RWPE1 (cell line): ENCODE measurements around the gene HIVEP3.
A peak's percentile ranks its signal among the peaks of the same experiment; 100 is the strongest.

ENCODE experiments used
- CTCF ChIA-PET: fragments of 350-600 bp; sonication (Branson Sonifier 250); formaldehyde crosslinking; extraction: SDS; loops from one replicate; lab custom pipeline; 2021; lab: Yijun Ruan, JAX
- POLR2A ChIA-PET: fragments of 400-600 bp; formaldehyde crosslinking; extraction: SDS; loops from one replicate; lab custom pipeline; 2020; ENCODE audit warnings: antibody characterized with exemption; ENCODE audit not compliant: low non-redundant PET; lab: Yijun Ruan, JAX
- DNase-seq: peaks from one replicate; pipeline ENCODE4 v3.0.0; 2012; ENCODE audit warnings: low spot score
- H3K27ac ChIP-seq: fragments of 450-650 bp; 2 replicates; pipeline ENCODE4 v1.5.1; 2017
- TF ChIP-seq, protein P1 (sequence below): fragments of 450-650 bp; conservative IDR thresholded peaks from 2 replicates; pipeline ENCODE4 v1.5.1; 2017; ENCODE audit warnings: low read depth, mild to moderate bottlenecking

HIVEP3 gene

DNA sequence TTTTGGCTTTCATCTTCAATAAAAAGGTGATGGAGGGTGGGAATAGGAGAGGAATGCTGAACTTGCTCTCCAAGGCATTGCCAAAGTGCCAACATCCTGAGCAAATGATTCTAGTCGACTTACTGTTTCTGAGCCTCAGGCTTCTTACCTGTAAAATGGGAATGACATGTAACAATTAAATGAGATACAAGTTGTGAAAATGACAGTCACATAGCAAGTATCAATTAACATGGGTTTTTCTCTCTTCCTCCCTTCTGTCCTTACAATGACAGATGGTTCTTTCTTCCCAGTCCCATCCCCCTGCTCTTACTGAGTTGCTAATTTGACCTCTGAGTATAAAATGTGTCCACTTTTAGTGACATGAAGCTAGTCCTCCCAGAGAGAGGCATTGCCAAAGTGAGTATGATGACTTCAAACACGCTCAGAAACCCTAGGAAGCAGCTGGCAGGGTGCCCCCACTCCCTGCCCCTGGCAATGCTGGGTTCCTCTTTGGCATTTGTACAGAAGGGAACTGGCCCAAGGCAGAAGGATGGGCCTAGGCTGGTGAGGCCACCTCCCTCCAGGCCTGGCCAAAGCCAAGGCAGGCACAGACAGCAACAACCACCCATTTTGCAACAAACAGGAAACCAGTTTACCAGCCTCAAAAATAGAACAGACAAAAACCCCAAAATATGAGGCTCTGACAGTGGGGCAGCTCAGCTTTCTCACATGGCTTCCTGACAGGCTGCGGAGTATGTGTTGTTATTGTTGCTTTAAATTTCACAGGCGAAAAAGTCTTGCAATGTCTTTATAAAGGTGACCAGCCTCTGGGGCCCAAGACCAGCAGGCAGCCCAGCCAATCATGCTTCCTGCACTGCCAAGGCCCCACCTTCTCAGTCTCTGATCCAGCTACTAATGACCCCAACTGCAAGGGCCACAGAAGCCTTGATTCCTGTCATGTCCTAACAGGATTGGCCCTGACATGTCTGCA is 115.9 kb downstream of the HIVEP3 start:
- peak; percentile 37 for DNase-seq
- CTCF ChIA-PET, result interaction anchor here (0.6 to 1.2 kb wide), 4 partner anchors 53 to 347 kb away, joined by 3 to 5 read pairs (median 3); no protein-coding TSS in a partner anchor
- peak overlapping the region; percentile 95 for H3K27ac ChIP-seq
- TF ChIP-seq, protein P1, sequence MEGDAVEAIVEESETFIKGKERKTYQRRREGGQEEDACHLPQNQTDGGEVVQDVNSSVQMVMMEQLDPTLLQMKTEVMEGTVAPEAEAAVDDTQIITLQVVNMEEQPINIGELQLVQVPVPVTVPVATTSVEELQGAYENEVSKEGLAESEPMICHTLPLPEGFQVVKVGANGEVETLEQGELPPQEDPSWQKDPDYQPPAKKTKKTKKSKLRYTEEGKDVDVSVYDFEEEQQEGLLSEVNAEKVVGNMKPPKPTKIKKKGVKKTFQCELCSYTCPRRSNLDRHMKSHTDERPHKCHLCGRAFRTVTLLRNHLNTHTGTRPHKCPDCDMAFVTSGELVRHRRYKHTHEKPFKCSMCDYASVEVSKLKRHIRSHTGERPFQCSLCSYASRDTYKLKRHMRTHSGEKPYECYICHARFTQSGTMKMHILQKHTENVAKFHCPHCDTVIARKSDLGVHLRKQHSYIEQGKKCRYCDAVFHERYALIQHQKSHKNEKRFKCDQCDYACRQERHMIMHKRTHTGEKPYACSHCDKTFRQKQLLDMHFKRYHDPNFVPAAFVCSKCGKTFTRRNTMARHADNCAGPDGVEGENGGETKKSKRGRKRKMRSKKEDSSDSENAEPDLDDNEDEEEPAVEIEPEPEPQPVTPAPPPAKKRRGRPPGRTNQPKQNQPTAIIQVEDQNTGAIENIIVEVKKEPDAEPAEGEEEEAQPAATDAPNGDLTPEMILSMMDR, result no peak
- POLR2A ChIA-PET, result no interaction called here

DNA sequence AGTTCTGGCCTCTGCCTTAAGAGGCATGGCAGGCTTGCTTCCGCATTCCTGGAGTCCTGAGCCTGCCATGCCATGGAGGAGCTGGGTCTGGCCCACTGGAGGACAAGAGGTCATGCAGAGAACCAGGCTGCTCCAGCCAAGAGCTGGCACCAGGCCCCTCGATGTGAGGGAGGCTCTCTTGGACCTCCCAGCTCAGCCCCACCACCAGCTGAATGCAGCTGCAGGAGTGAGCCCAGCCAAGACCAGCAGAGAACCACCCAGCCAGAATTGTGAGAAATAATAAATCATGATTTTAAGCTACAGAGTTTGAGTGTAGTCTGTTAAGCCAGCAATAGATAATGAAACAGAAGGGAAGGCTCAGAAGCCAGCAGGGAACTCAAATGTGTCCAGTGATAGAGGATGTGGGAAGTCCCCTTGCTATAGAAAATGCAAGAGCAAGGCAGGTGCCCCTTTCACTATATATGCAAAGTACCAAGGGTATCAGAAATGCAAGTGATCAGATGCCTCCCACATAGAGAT is 118.4 kb downstream of the HIVEP3 start:
- TF ChIP-seq, protein P1, result no peak
- DNase-seq, result no peak
- peak overlapping the region; percentile 63 for H3K27ac ChIP-seq
- ChIA-PET POLR2A (no interaction called here), CTCF (interaction anchor here (0.7 to 1.0 kb wide), 2 partner anchors 12 to 14 kb away, joined by 3 to 6 read pairs; no protein-coding TSS in a partner anchor)

DNA sequence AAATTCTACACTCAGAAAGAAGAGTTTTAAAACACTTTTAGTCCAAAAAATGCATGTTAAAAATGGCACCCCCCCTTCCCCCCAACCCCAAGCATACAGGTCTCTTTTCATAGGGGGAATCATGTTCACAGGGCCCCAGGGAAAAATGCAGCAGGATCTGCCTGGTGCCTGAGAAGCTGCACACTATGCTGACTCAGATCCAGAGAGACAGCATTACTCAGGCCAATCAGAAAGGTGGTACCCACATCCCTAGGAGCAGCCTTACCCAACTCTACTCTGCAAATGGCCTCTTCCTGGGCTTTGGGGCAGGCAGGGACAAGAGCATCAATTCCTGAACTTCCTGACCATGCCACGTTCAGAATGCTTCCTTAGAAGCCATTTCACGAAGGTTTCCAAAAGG is 119.0 kb downstream of the HIVEP3 start:
- ChIA-PET CTCF (no interaction called here), POLR2A (no interaction called here)
- DNase-seq, result peak; percentile 36
- TF ChIP-seq, protein P1, result no peak
- H3K27ac ChIP-seq, result peak overlapping the region; percentile 63

DNA sequence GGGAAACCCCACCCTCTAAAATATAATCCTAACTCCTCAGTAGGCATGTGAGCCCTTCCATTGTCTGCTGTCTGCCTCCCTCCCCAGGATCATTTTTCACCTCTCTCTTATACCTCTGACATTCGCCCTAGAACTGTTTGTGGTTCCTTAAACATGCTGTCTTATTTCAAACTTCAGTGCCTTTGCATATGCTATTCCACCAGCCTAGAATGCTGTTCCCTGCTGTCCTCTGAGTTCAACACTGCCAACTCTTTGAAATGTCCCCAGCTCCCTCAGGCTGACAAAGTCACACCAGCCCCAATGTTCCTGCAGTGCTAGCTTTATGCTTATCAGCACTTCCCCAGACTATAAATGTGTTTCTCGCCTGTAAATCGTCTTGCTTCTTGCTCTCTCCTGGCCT is 119.5 kb downstream of the HIVEP3 start:
- ChIA-PET CTCF (no interaction called here), POLR2A (no interaction called here)
- no peak overlapping the region for H3K27ac ChIP-seq
- TF ChIP-seq, protein P1, result no peak
- DNase-seq, result no peak

DNA sequence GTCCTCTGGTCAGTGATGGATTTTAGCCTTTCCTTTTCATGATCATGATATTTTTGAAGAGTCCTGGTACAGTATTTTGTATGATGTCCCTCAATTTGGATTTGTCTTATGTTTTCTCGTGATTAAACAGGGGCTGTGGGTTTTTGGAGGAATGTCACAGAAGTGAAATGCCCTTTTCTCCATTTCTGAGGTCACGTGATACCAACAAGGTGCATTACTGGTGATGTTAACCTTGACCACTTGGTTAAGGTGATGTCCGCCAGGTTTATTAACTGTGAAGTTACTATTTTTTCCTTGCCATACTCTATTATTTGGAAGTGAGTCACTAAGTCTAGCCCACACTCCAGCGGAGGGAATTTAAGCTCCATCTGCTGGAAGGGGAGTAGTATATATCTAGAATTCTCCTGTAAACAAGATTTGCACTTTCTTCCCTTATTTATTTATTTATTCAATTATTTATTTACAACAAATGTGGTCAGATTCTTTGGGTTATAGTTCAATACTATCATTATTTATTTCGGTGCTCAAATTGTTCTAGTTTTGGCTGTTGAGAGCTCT is 123.4 kb downstream of the HIVEP3 start:
- CTCF ChIA-PET, result interaction anchor here (0.5 to 1.2 kb wide), 5 partner anchors 23 to 434 kb away, joined by 3 to 12 read pairs (median 3); partner anchors contain the start of gene FOXO6
- peak; percentile 27 for DNase-seq
- no peak overlapping the region for H3K27ac ChIP-seq
- POLR2A ChIA-PET, result no interaction called here
- TF ChIP-seq, protein P1, result peak; percentile 32; the same call in 1 of the 2 replicates

DNA sequence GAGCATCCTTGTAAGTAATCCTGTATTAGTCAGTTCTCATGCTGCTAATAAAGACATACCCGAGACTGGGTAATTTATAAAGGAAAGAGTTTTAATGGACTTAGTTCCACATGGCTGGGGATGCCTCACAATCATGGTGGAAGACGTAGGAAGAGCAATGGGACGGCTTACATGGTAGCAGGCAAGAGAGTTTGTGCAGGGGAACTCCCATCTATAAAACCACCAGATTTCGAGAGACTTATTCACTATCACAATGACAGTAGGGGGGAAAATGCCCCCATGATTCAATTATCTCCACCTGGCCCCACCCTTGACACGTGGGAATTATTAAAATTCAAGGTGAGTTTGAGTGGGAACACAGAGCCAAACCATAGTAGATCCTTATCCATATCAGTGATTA is 124.7 kb downstream of the HIVEP3 start:
- no peak for DNase-seq
- ChIA-PET POLR2A (no interaction called here), CTCF (no interaction called here)
- no peak overlapping the region for H3K27ac ChIP-seq
- TF ChIP-seq, protein P1, result no peak
